Measurements from ENCODE around the gene RNF135. TPM values are rescaled to one million over a fixed set of nuclear protein-coding genes. Genes with fewer than 3 reads are reported as not detected.

The RNF135 gene
- polyA plus RNA-seq, 1 donor (not counting 4 experiments of a cell fraction or from before 2014, with no cell fraction given), result 13.6 TPM

- no peak for TF ChIP-seq EZH2 (IDR thresholded peaks at IDR 0.05; ENCODE audit: low read length)
- no peak for TF ChIP-seq CTCF (optimal IDR thresholded peaks at IDR 0.05 in 1 of 3, IDR thresholded peaks at IDR 0.05 in 1 of 3, conservative IDR thresholded peaks at IDR 0.05 in 1 of 3; ENCODE audit: extremely low read depth in 1 of 3, insufficient read depth in 2 of 3, low read length in 3 of 3)
- dilution Hi-C loops (cut with MboI; ENCODE audit: extremely low pct_ligation_motif_present, low sequenced_read_pairs), result no loop called here
- Histone ChIP-seq H3K9ac (ENCODE audit: control insufficient read depth, extremely low read depth, insufficient read depth, low read length) (no peak overlapping the region), H3K27me3 (ENCODE audit: control insufficient read depth, extremely low read depth, insufficient read depth, low read length) (no peaks in the 10 kb centered on the region), H4K20me1 (ENCODE audit: control insufficient read depth, extremely low read depth, insufficient read depth, low read length) (no peaks in the 10 kb centered on the region), H2AFZ (ENCODE audit: control insufficient read depth, low read length) (no peak overlapping the region), H3K4me1 (ENCODE audit: control insufficient read depth, extremely low read depth, insufficient read depth, low read length) (no peaks in the 10 kb centered on the region), H3K9me1 (ENCODE audit: control insufficient read depth, extremely low read depth, insufficient read depth, low read length) (no peaks in the 10 kb centered on the region), H3K9me3 (ENCODE audit: control insufficient read depth, low read depth, low read length) (no peaks in the 10 kb centered on the region), H3K4me3 (ENCODE audit: control insufficient read depth in 2 of 3, extremely low read depth in 1 of 3, insufficient read depth in 2 of 3, low read depth in 1 of 3, low read length in 3 of 3) (no peak overlapping the region), H3K36me3 (ENCODE audit: control insufficient read depth in 2 of 2, extremely low read depth in 1 of 2, insufficient read depth in 2 of 2, low read length in 2 of 2) (no peaks in the 10 kb centered on the region), H3K79me2 (ENCODE audit: control insufficient read depth, insufficient read depth, low read length) (no peaks in the 10 kb centered on the region), H3K4me2 (ENCODE audit: control insufficient read depth, extremely low read depth, insufficient read depth, low read depth, low read length) (no peak overlapping the region), H3K27ac (ENCODE audit: control insufficient read depth, insufficient read depth, low read length) (no peak overlapping the region)
- DNase-seq (ENCODE audit: low read depth, low spot score) (no peak), FAIRE-seq (no peak)
Measured at GRCh38 chr17:30939051-30939689, 31.7 kb upstream of the RNF135 start.

GRCh38 chr17:30942308-30943079 lies 28.3 kb upstream of the RNF135 start:
- H3K27me3 ChIP-seq (ENCODE audit: control insufficient read depth, extremely low read depth, insufficient read depth, low read length), result no peaks in the 10 kb centered on the region
- H3K9ac ChIP-seq (ENCODE audit: control insufficient read depth, extremely low read depth, insufficient read depth, low read length), result no peak overlapping the region
- no peaks in the 10 kb centered on the region for H3K4me1 ChIP-seq (ENCODE audit: control insufficient read depth, extremely low read depth, insufficient read depth, low read length)
- H3K27ac ChIP-seq (ENCODE audit: control insufficient read depth, insufficient read depth, low read length), result no peak overlapping the region
- dilution Hi-C loops (cut with MboI; ENCODE audit: extremely low pct_ligation_motif_present, low sequenced_read_pairs), result no loop called here
- no peak overlapping the region for H2AFZ ChIP-seq (ENCODE audit: control insufficient read depth, low read length)
- DNase-seq (ENCODE audit: low read depth, low spot score) (no peak), FAIRE-seq (no peak)
- no peaks in the 10 kb centered on the region for H3K79me2 ChIP-seq (ENCODE audit: control insufficient read depth, insufficient read depth, low read length)
- TF ChIP-seq EZH2 (IDR thresholded peaks at IDR 0.05; ENCODE audit: low read length) (no peak), CTCF (optimal IDR thresholded peaks at IDR 0.05 in 1 of 3, IDR thresholded peaks at IDR 0.05 in 1 of 3, conservative IDR thresholded peaks at IDR 0.05 in 1 of 3; ENCODE audit: extremely low read depth in 1 of 3, insufficient read depth in 2 of 3, low read length in 3 of 3) (no peak)
- H3K9me3 ChIP-seq (ENCODE audit: control insufficient read depth, low read depth, low read length), result no peaks in the 10 kb centered on the region
- H3K4me3 ChIP-seq (ENCODE audit: control insufficient read depth in 2 of 3, extremely low read depth in 1 of 3, insufficient read depth in 2 of 3, low read depth in 1 of 3, low read length in 3 of 3), result no peak overlapping the region
- H3K9me1 ChIP-seq (ENCODE audit: control insufficient read depth, extremely low read depth, insufficient read depth, low read length), result no peaks in the 10 kb centered on the region
- H3K4me2 ChIP-seq (ENCODE audit: control insufficient read depth, extremely low read depth, insufficient read depth, low read depth, low read length), result no peak overlapping the region
- no peaks in the 10 kb centered on the region for H3K36me3 ChIP-seq (ENCODE audit: control insufficient read depth in 2 of 2, extremely low read depth in 1 of 2, insufficient read depth in 2 of 2, low read length in 2 of 2)
- H4K20me1 ChIP-seq (ENCODE audit: control insufficient read depth, extremely low read depth, insufficient read depth, low read length), result no peaks in the 10 kb centered on the region
